ENCODE measurements around the gene CNOT11. TPM values are rescaled to one million over a fixed set of nuclear protein-coding genes. Genes with fewer than 3 reads are reported as not detected.

The CNOT11 gene
- total and polyA plus RNA-seq, 2 experiments from 2014 or later, result 22.6 to 33.3 TPM

- H3K4me2 ChIP-seq (ENCODE audit: unreplicated experiment), result no peak overlapping the region
- TF ChIP-seq EZH2 (IDR thresholded peaks at IDR 0.05; ENCODE audit: insufficient read depth, poor library complexity, severe bottlenecking), result no peak
- no peak for TF ChIP-seq EZH2phosphoT487 (IDR thresholded peaks at IDR 0.05; ENCODE audit: insufficient read depth, low read depth)
- H3K4me3 ChIP-seq, result no peak overlapping the region
- H3K9ac ChIP-seq, result no peak overlapping the region
- no peaks in the 10 kb centered on the region for H3K27me3 ChIP-seq (replicated peaks; ENCODE audit: insufficient read depth)
- H3K79me2 ChIP-seq (ENCODE audit: insufficient read depth), result peaks cover 78% of the 10 kb centered on the region
- H3K9me2 ChIP-seq (ENCODE audit: insufficient read depth), result no peaks in the 10 kb centered on the region
- H3K36me3 ChIP-seq (ENCODE audit: low read depth), result peaks cover 25% of the 10 kb centered on the region
- H3K4me1 ChIP-seq (ENCODE audit: insufficient read depth), result peaks cover 10% of the 10 kb centered on the region
- in situ Hi-C loops (cut with MboI), result no loop called here
- no peak for DNase-seq
- WGBS, 2 experiments (ENCODE audit: low coverage in 1 of 2, low lambda C conversion rate in 2 of 2, missing lambda C conversion rate in 2 of 2), result 87 to 89% methylated on average over 8 of the region's 8 CpGs
- H4K20me1 ChIP-seq (ENCODE audit: insufficient read depth), result no peaks in the 10 kb centered on the region
- H3K27ac ChIP-seq, result no peak overlapping the region
- peaks cover 10% of the 10 kb centered on the region; the same call in 1 of the 2 replicates for H3F3A ChIP-seq (ENCODE audit: insufficient read depth)
- H2AFZ ChIP-seq, result no peak overlapping the region
- H3K9me3 ChIP-seq (ENCODE audit: low read depth), result no peaks in the 10 kb centered on the region
These were observed 6.1 kb downstream of the CNOT11 start for GRCh38 chr2:101258804-101259203.

DNA sequence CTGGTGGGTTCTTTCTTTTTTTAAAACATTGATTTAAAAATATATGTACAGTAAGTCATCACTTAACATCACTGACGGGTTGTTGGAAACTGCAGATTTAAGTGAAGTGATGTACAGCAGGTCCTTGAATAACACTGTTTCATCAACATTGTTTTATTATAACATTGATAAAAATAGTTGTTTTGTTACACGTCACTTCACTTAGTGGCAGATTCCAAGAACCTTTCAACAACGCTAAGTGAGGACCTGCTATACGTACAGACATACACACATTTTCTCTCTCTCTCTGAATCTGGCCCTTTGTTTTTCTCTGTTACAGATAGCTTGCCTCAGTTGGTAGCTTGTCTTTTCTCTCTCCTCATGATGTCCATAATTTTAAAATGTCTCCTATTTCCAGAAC lies 9.5 kb downstream of the CNOT11 start:
- in situ Hi-C loops (cut with MboI), result no loop called here
- H3K9me3 ChIP-seq (ENCODE audit: low read depth), result no peaks in the 10 kb centered on the region
- no peaks in the 10 kb centered on the region for H3K9me2 ChIP-seq (ENCODE audit: insufficient read depth)
- no peak overlapping the region for H3K4me2 ChIP-seq (ENCODE audit: unreplicated experiment)
- no peaks in the 10 kb centered on the region for H4K20me1 ChIP-seq (ENCODE audit: insufficient read depth)
- no peaks in the 10 kb centered on the region for H3K4me1 ChIP-seq (ENCODE audit: insufficient read depth)
- no peak overlapping the region for H2AFZ ChIP-seq
- no peaks in the 10 kb centered on the region for H3K27me3 ChIP-seq (replicated peaks; ENCODE audit: insufficient read depth)
- peaks cover 52% of the 10 kb centered on the region for H3K79me2 ChIP-seq (ENCODE audit: insufficient read depth)
- TF ChIP-seq EZH2 (IDR thresholded peaks at IDR 0.05; ENCODE audit: insufficient read depth, poor library complexity, severe bottlenecking), result no peak
- no peak for TF ChIP-seq EZH2phosphoT487 (IDR thresholded peaks at IDR 0.05; ENCODE audit: insufficient read depth, low read depth)
- H3K27ac ChIP-seq, result no peak overlapping the region
- H3F3A ChIP-seq (ENCODE audit: insufficient read depth), result peaks cover 18% of the 10 kb centered on the region; the same call in 1 of the 2 replicates
- no peak overlapping the region for H3K4me3 ChIP-seq
- no peak for DNase-seq
- peaks cover 39% of the 10 kb centered on the region for H3K36me3 ChIP-seq (ENCODE audit: low read depth)
- 98% methylated on average over 4 of the region's 4 CpGs for WGBS, 2 experiments (ENCODE audit: low coverage in 1 of 2, low lambda C conversion rate in 2 of 2, missing lambda C conversion rate in 2 of 2)
- no peak overlapping the region for H3K9ac ChIP-seq

- TF ChIP-seq EZH2 (IDR thresholded peaks at IDR 0.05; ENCODE audit: insufficient read depth, poor library complexity, severe bottlenecking) (no peak), EZH2phosphoT487 (IDR thresholded peaks at IDR 0.05; ENCODE audit: insufficient read depth, low read depth) (no peak)
These were observed 10.7 kb downstream of the CNOT11 start for GRCh38 chr2:101263377-101263800.

DNA sequence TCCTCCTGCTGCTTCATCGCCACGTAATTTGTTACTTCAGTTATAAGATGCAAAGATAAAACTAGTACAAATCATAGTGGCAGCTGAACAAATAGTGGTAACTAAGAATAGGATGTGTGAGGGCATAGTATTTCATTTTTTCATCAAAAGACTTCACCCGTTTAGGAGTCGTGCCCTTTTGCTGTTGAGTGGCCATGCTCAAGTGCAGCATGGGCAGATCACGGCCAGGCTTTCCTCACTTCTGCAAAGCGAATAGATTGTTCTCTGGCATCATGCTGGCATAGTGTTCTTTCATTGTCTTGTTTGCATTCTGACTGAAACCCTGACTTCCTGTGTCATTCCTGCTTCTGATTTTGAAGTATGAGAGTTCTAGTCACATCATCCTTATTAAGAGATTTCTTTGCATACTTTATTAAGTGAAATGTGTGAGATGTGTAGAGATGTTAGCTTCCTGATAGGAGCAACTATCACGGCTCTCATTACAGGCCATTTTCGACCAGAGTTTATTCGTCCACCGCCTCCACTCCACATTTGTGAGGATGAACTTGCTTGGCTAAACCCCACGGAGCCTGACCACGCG lies 11.8 kb downstream of the CNOT11 start:
- no peaks in the 10 kb centered on the region for H3K9me2 ChIP-seq (ENCODE audit: insufficient read depth)
- TF ChIP-seq EZH2phosphoT487 (IDR thresholded peaks at IDR 0.05; ENCODE audit: insufficient read depth, low read depth) (no peak), EZH2 (IDR thresholded peaks at IDR 0.05; ENCODE audit: insufficient read depth, poor library complexity, severe bottlenecking) (no peak)
- H4K20me1 ChIP-seq (ENCODE audit: insufficient read depth), result no peaks in the 10 kb centered on the region
- peaks cover 43% of the 10 kb centered on the region for H3K79me2 ChIP-seq (ENCODE audit: insufficient read depth)
- H3K36me3 ChIP-seq (ENCODE audit: low read depth), result peaks cover 43% of the 10 kb centered on the region
- 93 to 95% methylated on average over 13 of the region's 13 CpGs for WGBS, 2 experiments (ENCODE audit: low coverage in 1 of 2, low lambda C conversion rate in 2 of 2, missing lambda C conversion rate in 2 of 2)
- H3K4me2 ChIP-seq (ENCODE audit: unreplicated experiment), result no peak overlapping the region
- no peak for DNase-seq
- H3K4me3 ChIP-seq, result no peak overlapping the region
- in situ Hi-C loops (cut with MboI), result no loop called here
- peaks cover 29% of the 10 kb centered on the region; the same call in 1 of the 2 replicates for H3F3A ChIP-seq (ENCODE audit: insufficient read depth)
- no peak overlapping the region for H3K27ac ChIP-seq
- no peaks in the 10 kb centered on the region for H3K4me1 ChIP-seq (ENCODE audit: insufficient read depth)
- H3K27me3 ChIP-seq (replicated peaks; ENCODE audit: insufficient read depth), result no peaks in the 10 kb centered on the region
- no peak overlapping the region for H3K9ac ChIP-seq
- H3K9me3 ChIP-seq (ENCODE audit: low read depth), result no peaks in the 10 kb centered on the region
- no peak overlapping the region for H2AFZ ChIP-seq

More at GRCh38 chr2:101263377-101263800, 10.7 kb downstream of the CNOT11 start:
- Histone ChIP-seq H3K4me3 (no peak overlapping the region), H3K79me2 (ENCODE audit: insufficient read depth) (peaks cover 44% of the 10 kb centered on the region), H3K9me2 (ENCODE audit: insufficient read depth) (no peaks in the 10 kb centered on the region), H2AFZ (no peak overlapping the region), H4K20me1 (ENCODE audit: insufficient read depth) (no peaks in the 10 kb centered on the region), H3K4me1 (ENCODE audit: insufficient read depth) (no peaks in the 10 kb centered on the region), H3K27ac (no peak overlapping the region), H3K36me3 (ENCODE audit: low read depth) (peaks cover 41% of the 10 kb centered on the region), H3K9ac (no peak overlapping the region), H3K9me3 (ENCODE audit: low read depth) (no peaks in the 10 kb centered on the region), H3K27me3 (replicated peaks; ENCODE audit: insufficient read depth) (no peaks in the 10 kb centered on the region), H3F3A (ENCODE audit: insufficient read depth) (peaks cover 25% of the 10 kb centered on the region; the same call in 1 of the 2 replicates), H3K4me2 (ENCODE audit: unreplicated experiment) (no peak overlapping the region)
- 64 to 70% methylated on average over 1 of the region's 1 CpG for WGBS, 2 experiments (ENCODE audit: low coverage in 1 of 2, low lambda C conversion rate in 2 of 2, missing lambda C conversion rate in 2 of 2)
- no peak for DNase-seq
- in situ Hi-C loops (cut with MboI), result no loop called here
